ENCODE measurements around the gene MXD1.

DNA sequence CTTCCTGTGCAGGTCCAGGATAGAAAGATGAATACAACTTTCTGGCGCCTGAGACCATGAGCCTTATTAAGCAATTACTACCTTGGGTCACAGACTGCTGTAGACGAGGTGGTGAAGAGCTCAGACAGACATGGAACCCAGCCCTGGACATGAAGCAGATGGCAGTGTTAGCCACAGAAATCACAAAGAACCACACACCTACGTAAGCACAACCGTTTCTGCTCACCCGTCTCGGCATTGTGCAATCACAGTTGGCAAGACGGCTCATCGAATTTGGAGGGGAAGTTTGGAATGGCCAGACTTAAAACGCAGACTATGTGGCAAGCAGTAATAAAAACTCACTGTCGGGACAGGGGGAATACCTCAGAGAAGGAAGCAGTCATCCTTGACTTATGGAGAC is 70.8 kb downstream of the MXD1 start:
- TF ChIP-seq CTCF (IDR thresholded peaks at IDR 0.05 in 4 of 5, conservative IDR thresholded peaks at IDR 0.05 in 1 of 5) (no peak), POLR2A (IDR thresholded peaks at IDR 0.05) (no peak)
